HCT116 (cell line): ENCODE data around the gene MGP. TPM values are rescaled to one million over a fixed set of nuclear protein-coding genes. Genes with fewer than 3 reads are reported as not detected.

ENCODE experiments used
- ATAC-seq: fragments of 200-7000 bp; cut with Tn5 transposase; 2 replicates; pipeline ENCODE4 v1.9.1; 2020; ENCODE audit warnings: mild to moderate bottlenecking, moderate library complexity
- BruUV-seq: library from RNA; stranded (reverse); fragments of 400-500 nt; replicated peaks from 2 replicates; lab custom pipeline; 2021; lab: Mats Ljungman, UMichigan
- CTCF ChIA-PET: fragments of 300-600 bp; sonication (Branson Sonifier 250); formaldehyde crosslinking; loops from one replicate; lab custom pipeline; 2021; ENCODE audit warnings: antibody characterized with exemption; lab: Charles Lee
- POLR2A ChIA-PET: fragments of 300-600, 350-600 bp; sonication (Branson Sonifier 250); formaldehyde crosslinking; loops from one replicate; lab custom pipeline; 2021; ENCODE audit warnings: antibody characterized with exemption; lab: Charles Lee
- RAD21 ChIA-PET, 2 experiments: fragments of 300-600 bp; sonication (Branson Sonifier 250); formaldehyde crosslinking; loops; one replicate each; lab custom pipeline; 2023; ENCODE audit warnings: low total read pairs in 2 of 2; ENCODE audit not compliant: uncharacterized antibody in 2 of 2, unreplicated experiment in 2 of 2, low non-redundant PET in 1 of 2; lab: Charles Lee
- DNase-seq: peaks from one replicate; pipeline ENCODE4 v3.0.0-alpha.2; 2010; ENCODE audit warnings: low read depth, low spot score
- H2AFZ ChIP-seq: fragments of 200-600 bp; shearing (Covaris generic), sonication (generic); 2 replicates; pipeline ENCODE4 v1.6.1; 2017; ENCODE audit warnings: low read depth, mixed run types, mixed read lengths, antibody characterized with exemption, low read length; ENCODE audit not compliant: poor library complexity, severe bottlenecking
- H3K27ac ChIP-seq: 2 replicates; pipeline ENCODE4 v1.5.1; 2012; ENCODE audit warnings: low read depth, low read length
- H3K27me3 ChIP-seq: fragments of 200-600 bp; sonication (generic); 2 replicates; pipeline ENCODE4 v1.6.1; 2016; ENCODE audit warnings: mixed run types, low read length, mixed read lengths; ENCODE audit not compliant: insufficient read depth
- H3K36me3 ChIP-seq, 2 experiments: fragments of 200-500 bp in 1 of 2; fragments of 200-600 bp in 1 of 2; sonication (Bioruptor generic) in 1 of 2; sonication (generic) in 1 of 2; 2 replicates each; pipeline versions ENCODE4 v1.5.1 to v1.6.1; 2014 to 2016; ENCODE audit warnings: low read length in 2 of 2, inconsistent platforms in 1 of 2, mixed read lengths in 1 of 2, mixed run types in 1 of 2; ENCODE audit not compliant: insufficient read depth in 2 of 2, control insufficient read depth in 1 of 2
- H3K4me1 ChIP-seq, 2 experiments: fragments of 200-600 bp in 1 of 2; sonication (generic) in 1 of 2; 2 replicates each; pipeline versions ENCODE4 v1.5.1 to v1.6.1; 2012 to 2017; ENCODE audit warnings: low read length in 2 of 2, inconsistent platforms in 1 of 2, mild to moderate bottlenecking in 1 of 2, mixed read lengths in 1 of 2, mixed run types in 1 of 2, moderate library complexity in 1 of 2; ENCODE audit not compliant: insufficient read depth in 2 of 2, control insufficient read depth in 1 of 2
- H3K4me2 ChIP-seq: fragments of 200-600 bp; sonication (generic); 2 replicates; pipeline ENCODE4 v1.6.1; 2017; ENCODE audit warnings: mixed run types, low read length, mixed read lengths
- H3K4me3 ChIP-seq, 2 experiments: fragments of 200-600 bp in 1 of 2; sonication (generic) in 1 of 2; replicated peaks in 1 of 2; 2 replicates each; pipeline ENCODE4 v1.5.1; 2011 to 2016; ENCODE audit warnings: low read length in 2 of 2, control low read depth in 1 of 2, low read depth in 1 of 2, mild to moderate bottlenecking in 1 of 2, mixed read lengths in 1 of 2, mixed run types in 1 of 2
- H3K79me2 ChIP-seq: fragments of 200-600 bp; sonication (generic); 2 replicates; pipeline ENCODE4 v1.6.1; 2017; ENCODE audit warnings: mild to moderate bottlenecking, mixed run types, low read length, moderate library complexity, mixed read lengths; ENCODE audit not compliant: insufficient read depth
- H3K9ac ChIP-seq: fragments of 200-600 bp; sonication (generic); 2 replicates; pipeline ENCODE4 v1.6.1; 2016; ENCODE audit warnings: low read length, mixed read lengths
- H3K9me2 ChIP-seq: fragments of 200-600 bp; sonication (generic), shearing (Covaris generic); 2 replicates; pipeline ENCODE4 v1.6.1; 2017; ENCODE audit warnings: mixed run types, mild to moderate bottlenecking, moderate library complexity; ENCODE audit not compliant: insufficient read depth
- H3K9me3 ChIP-seq, 2 experiments: fragments of 200-500 bp in 1 of 2; fragments of 200-600 bp in 1 of 2; sonication (Bioruptor generic) in 1 of 2; sonication (generic) in 1 of 2; 2 replicates each; pipeline ENCODE4 v1.6.1; 2014 to 2017; ENCODE audit warnings: low read length in 2 of 2, mixed read lengths in 2 of 2, inconsistent platforms in 1 of 2, low read depth in 1 of 2, mild to moderate bottlenecking in 1 of 2, mixed run types in 1 of 2, moderate library complexity in 1 of 2; ENCODE audit not compliant: control insufficient read depth in 1 of 2, insufficient read depth in 1 of 2
- H4K20me1 ChIP-seq: fragments of 200-600 bp; sonication (generic), shearing (Covaris generic); 2 replicates; pipeline ENCODE4 v1.6.1; 2017; ENCODE audit warnings: mixed run types, mild to moderate bottlenecking, moderate library complexity; ENCODE audit not compliant: insufficient read depth
- ATF3 ChIP-seq: IDR thresholded peaks from 2 replicates; pipeline ENCODE4 v1.6.1; 2012
- CTCF ChIP-seq, 3 experiments: fragments of 200-600 bp in 1 of 3; sonication (generic) in 1 of 3; IDR thresholded peaks in 2 of 3; conservative IDR thresholded peaks in 1 of 3; 2 replicates each; pipeline ENCODE4 v1.5.1; 2012 to 2017; ENCODE audit warnings: low read depth in 2 of 3, low read length in 2 of 3, antibody characterized with exemption in 1 of 3, borderline replicate concordance in 1 of 3, control low read depth in 1 of 3, mild to moderate bottlenecking in 1 of 3, mixed read lengths in 1 of 3, mixed run types in 1 of 3, moderate library complexity in 1 of 3; ENCODE audit not compliant: insufficient read depth in 1 of 3
- JUND ChIP-seq: IDR thresholded peaks from 2 replicates; pipeline ENCODE4 v1.6.1; 2012
- POLR2A ChIP-seq: IDR thresholded peaks from 2 replicates; pipeline ENCODE4 v1.7.0; 2011; ENCODE audit warnings: borderline replicate concordance; ENCODE audit not compliant: insufficient read depth, insufficient read length; ENCODE audit errors: extremely low read depth
- REST ChIP-seq: IDR thresholded peaks from 2 replicates; pipeline ENCODE4 v1.6.1; 2012; ENCODE audit warnings: low read depth
- SRF ChIP-seq: IDR thresholded peaks from 2 replicates; pipeline ENCODE4 v1.6.1; 2012; ENCODE audit warnings: low read depth
- TCF7L2 ChIP-seq: IDR thresholded peaks from 2 replicates; pipeline ENCODE4 v1.7.0; 2011; ENCODE audit warnings: borderline replicate concordance, inconsistent platforms; ENCODE audit not compliant: insufficient read depth, insufficient read length; ENCODE audit errors: extremely low read depth
- YY1 ChIP-seq: IDR thresholded peaks from 2 replicates; pipeline ENCODE4 v1.6.1; 2011; ENCODE audit warnings: low read length, low read depth, moderate library complexity, mild to moderate bottlenecking; ENCODE audit not compliant: insufficient replicate concordance; ENCODE audit errors: extremely low read depth
- ZBTB33 ChIP-seq: IDR thresholded peaks from 2 replicates; pipeline ENCODE4 v1.6.1; 2011; ENCODE audit warnings: mild to moderate bottlenecking, low read length, moderate library complexity; ENCODE audit not compliant: insufficient replicate concordance; ENCODE audit errors: extremely low read depth
- intact Hi-C: fragments of 100-400 bp; cut with micrococcal nuclease; formaldehyde crosslinking; loops from 2 replicates; pipeline ENCODE4 v1.10.0; 2022
- total RNA-seq: library from RNA; stranded (reverse); gene quantifications from one replicate; pipeline ENCODE4 v1.2.1, GENCODE V29; 2021; ENCODE audit not compliant: unreplicated experiment

MGP gene
- total RNA-seq, 1 experiment from 2014 or later: 1.3 TPM

- no peak for TF ChIP-seq CTCF (IDR thresholded peaks at IDR 0.05 in 2 of 3, conservative IDR thresholded peaks at IDR 0.05 in 1 of 3; ENCODE audit: borderline replicate concordance in 1 of 3, insufficient read depth in 1 of 3, low read depth in 2 of 3, low read length in 2 of 3)
- no peak for TF ChIP-seq SRF
- TF ChIP-seq ZBTB33: no peak
- no peak for TF ChIP-seq YY1
- no peak for TF ChIP-seq POLR2A
These were observed 11.0 kb upstream of the MGP start (continued) for GRCh38 chr12:14896521-14897169.

- Histone ChIP-seq H3K9me3 (no peaks in the 10 kb centered on the region), H3K4me2 (no peak overlapping the region), H2AFZ (no peak overlapping the region), H4K20me1 (no peaks in the 10 kb centered on the region), H3K79me2 (no peaks in the 10 kb centered on the region), H3K9ac (no peak overlapping the region), H3K27me3 (no peaks in the 10 kb centered on the region), H3K9me2 (no peaks in the 10 kb centered on the region), H3K4me1 (no peaks in the 10 kb centered on the region), H3K36me3 (no peaks in the 10 kb centered on the region), H3K4me3 (no peak overlapping the region), H3K27ac (no peak overlapping the region)
- no peak for ATAC-seq
- no TSS peak for BruUV-seq
- ChIA-PET POLR2A (no interaction called here), RAD21 (no interaction called here), CTCF (no interaction called here)
- no peak for DNase-seq
- intact Hi-C loops: no loop called here
- TF ChIP-seq ATF3: no peak
- TF ChIP-seq REST: no peak
- TF ChIP-seq SRF: no peak
- no peak for TF ChIP-seq JUND
- TF ChIP-seq TCF7L2: no peak
These were observed 8.0 kb upstream of the MGP start for GRCh38 chr12:14893506-14894250.
